Osteoblast (primary cell): ENCODE data around the gene DHX16. TPM values are rescaled to one million over a fixed set of nuclear protein-coding genes. Genes with fewer than 3 reads are reported as not detected.

Source experiments
- DNase-seq: peaks from one replicate; pipeline ENCODE4 v3.0.0; 2011; ENCODE audit warnings: low spot score, mixed read lengths; ENCODE audit not compliant: insufficient read length; ENCODE audit errors: missing footprints
- H2AFZ ChIP-seq: 2 replicates; pipeline ENCODE4 v1.6.0; 2011; ENCODE audit warnings: mild to moderate bottlenecking, low read length
- H3K27ac ChIP-seq: 2 replicates; pipeline ENCODE4 v1.5.1; 2011; ENCODE audit warnings: mild to moderate bottlenecking, low read depth, low read length, moderate library complexity
- H3K27me3 ChIP-seq: 2 replicates; pipeline ENCODE4 v1.6.0; 2012; ENCODE audit warnings: mild to moderate bottlenecking, control low read depth, inconsistent platforms, low read length, moderate library complexity; ENCODE audit not compliant: insufficient read depth
- H3K36me3 ChIP-seq: 2 replicates; pipeline ENCODE4 v1.5.1; 2011; ENCODE audit warnings: mild to moderate bottlenecking, low read length, control low read depth, moderate library complexity; ENCODE audit not compliant: insufficient read depth
- H3K4me1 ChIP-seq: 2 replicates; pipeline ENCODE4 v1.5.1; 2011; ENCODE audit warnings: mild to moderate bottlenecking, low read length, control low read depth, moderate library complexity; ENCODE audit not compliant: insufficient read depth
- H3K4me2 ChIP-seq: 2 replicates; pipeline ENCODE4 v1.6.0; 2011; ENCODE audit warnings: mild to moderate bottlenecking, low read length; ENCODE audit not compliant: insufficient read depth
- H3K4me3 ChIP-seq: fragments of 200-600 bp; sonication (generic); 3 replicates; pipeline ENCODE4 v1.5.1; 2012; ENCODE audit warnings: mild to moderate bottlenecking, low read length, inconsistent platforms; ENCODE audit not compliant: insufficient read depth
- H3K79me2 ChIP-seq: 2 replicates; pipeline ENCODE4 v1.6.0; 2012; ENCODE audit warnings: mild to moderate bottlenecking, low read length, control low read depth, inconsistent platforms; ENCODE audit not compliant: insufficient read depth
- H3K9me3 ChIP-seq: 2 replicates; pipeline ENCODE4 v1.5.1; 2011; ENCODE audit warnings: low read depth, low read length, control low read depth
- H4K20me1 ChIP-seq: 2 replicates; pipeline ENCODE4 v1.6.0; 2012; ENCODE audit warnings: mild to moderate bottlenecking, low read length, control low read depth; ENCODE audit not compliant: insufficient read depth
- total RNA-seq: library from RNA; depleted of rRNA; stranded (reverse); fragments of >200 nt; gene quantifications from 2 replicates; pipeline ENCODE4 v1.2.3, GENCODE V29; 2012
- TF ChIP-seq, protein P1 (sequence below): IDR thresholded peaks from 2 replicates; pipeline ENCODE4 v1.5.1; 2011; ENCODE audit warnings: mild to moderate bottlenecking, low read depth, low read length, moderate library complexity; ENCODE audit errors: extremely low read depth

Gene DHX16
- total RNA-seq, 1 donor: 26.1 TPM

- Histone ChIP-seq H4K20me1 (peaks cover 77% of the 10 kb centered on the region), H3K4me1 (peaks cover 48% of the 10 kb centered on the region), H3K27ac (peak overlapping the region; percentile 78), H3K4me3 (peak overlapping the region; percentile 96), H3K4me2 (peak overlapping the region; percentile 96), H3K27me3 (no peaks in the 10 kb centered on the region), H3K9me3 (no peaks in the 10 kb centered on the region), H3K79me2 (peaks cover 92% of the 10 kb centered on the region), H2AFZ (no peak overlapping the region), H3K36me3 (peaks cover 62% of the 10 kb centered on the region)
- TF ChIP-seq, protein P1, sequence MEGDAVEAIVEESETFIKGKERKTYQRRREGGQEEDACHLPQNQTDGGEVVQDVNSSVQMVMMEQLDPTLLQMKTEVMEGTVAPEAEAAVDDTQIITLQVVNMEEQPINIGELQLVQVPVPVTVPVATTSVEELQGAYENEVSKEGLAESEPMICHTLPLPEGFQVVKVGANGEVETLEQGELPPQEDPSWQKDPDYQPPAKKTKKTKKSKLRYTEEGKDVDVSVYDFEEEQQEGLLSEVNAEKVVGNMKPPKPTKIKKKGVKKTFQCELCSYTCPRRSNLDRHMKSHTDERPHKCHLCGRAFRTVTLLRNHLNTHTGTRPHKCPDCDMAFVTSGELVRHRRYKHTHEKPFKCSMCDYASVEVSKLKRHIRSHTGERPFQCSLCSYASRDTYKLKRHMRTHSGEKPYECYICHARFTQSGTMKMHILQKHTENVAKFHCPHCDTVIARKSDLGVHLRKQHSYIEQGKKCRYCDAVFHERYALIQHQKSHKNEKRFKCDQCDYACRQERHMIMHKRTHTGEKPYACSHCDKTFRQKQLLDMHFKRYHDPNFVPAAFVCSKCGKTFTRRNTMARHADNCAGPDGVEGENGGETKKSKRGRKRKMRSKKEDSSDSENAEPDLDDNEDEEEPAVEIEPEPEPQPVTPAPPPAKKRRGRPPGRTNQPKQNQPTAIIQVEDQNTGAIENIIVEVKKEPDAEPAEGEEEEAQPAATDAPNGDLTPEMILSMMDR: no peak
- no peak for DNase-seq
Observed at GRCh38 chr6:30681766-30682142, 8.9 kb upstream of the DHX16 start.

GRCh38 chr6:30679765-30680535 lies 7.1 kb upstream of the DHX16 start:
- Histone ChIP-seq H2AFZ (no peak overlapping the region), H3K4me2 (peak overlapping the region; percentile 96), H3K36me3 (peaks cover 71% of the 10 kb centered on the region), H3K27ac (peak overlapping the region; percentile 45), H3K4me1 (peaks cover 43% of the 10 kb centered on the region), H3K4me3 (peak overlapping the region; percentile 48), H3K9me3 (no peaks in the 10 kb centered on the region), H3K79me2 (peaks cover 80% of the 10 kb centered on the region), H4K20me1 (peaks cover 68% of the 10 kb centered on the region), H3K27me3 (no peaks in the 10 kb centered on the region)
- TF ChIP-seq, protein P1: no peak
- DNase-seq: peak; percentile 65

DNA sequence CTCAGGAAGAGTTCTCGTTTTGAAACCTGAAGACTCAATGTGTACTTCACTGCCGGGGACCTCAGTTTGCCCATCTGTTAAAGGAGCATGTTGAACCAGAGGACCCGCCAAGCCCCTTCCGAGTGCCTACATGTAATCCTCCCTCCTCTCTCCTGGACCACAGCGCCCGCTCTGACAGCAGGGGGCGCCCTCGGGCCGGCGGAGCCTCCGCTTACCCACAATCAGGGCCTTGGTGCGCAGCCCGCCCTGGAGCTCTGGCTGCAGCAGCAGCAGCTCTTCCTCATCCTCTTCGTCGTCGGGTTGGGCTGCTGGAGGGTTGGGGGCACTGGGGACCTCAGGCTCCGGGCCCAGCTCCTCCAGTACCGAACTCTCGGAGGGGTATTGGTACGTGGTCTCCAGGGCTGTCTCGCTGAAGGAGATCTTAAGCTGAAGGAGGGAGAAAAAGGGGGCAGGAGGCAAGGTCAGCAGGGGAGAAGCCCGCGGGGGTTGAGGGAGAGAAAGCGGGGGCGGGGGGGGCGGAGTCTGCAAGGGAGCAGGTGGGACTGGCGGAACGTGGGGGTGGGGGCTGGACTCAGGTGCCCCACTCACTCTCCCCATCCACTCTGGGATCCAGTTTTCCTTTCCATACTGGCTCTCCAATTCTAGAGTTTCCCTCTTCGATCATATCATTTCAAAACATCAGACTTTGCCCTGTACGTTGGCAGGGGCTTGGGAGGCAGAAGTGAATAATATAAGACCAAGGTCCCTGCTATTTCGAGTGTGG lies 6.3 kb upstream of the DHX16 start:
- peak; percentile 95 for DNase-seq
- H3K4me3 ChIP-seq: peak overlapping the region; percentile 48
- peaks cover 62% of the 10 kb centered on the region for H4K20me1 ChIP-seq
- no peaks in the 10 kb centered on the region for H3K9me3 ChIP-seq
- peaks cover 72% of the 10 kb centered on the region for H3K79me2 ChIP-seq
- H2AFZ ChIP-seq: no peak overlapping the region
- peak overlapping the region; percentile 45 for H3K27ac ChIP-seq
- H3K27me3 ChIP-seq: no peaks in the 10 kb centered on the region
- H3K4me1 ChIP-seq: peaks cover 40% of the 10 kb centered on the region
- H3K36me3 ChIP-seq: peaks cover 68% of the 10 kb centered on the region
- H3K4me2 ChIP-seq: peak overlapping the region; percentile 96
- TF ChIP-seq, protein P1: peak; percentile 85
